Measurements from ENCODE around the gene SERINC5. TPM values are rescaled to one million over a fixed set of nuclear protein-coding genes. Genes with fewer than 3 reads are reported as not detected.

SERINC5 gene
- total RNA-seq, 1 experiment from 2014 or later = 128 TPM

DNA sequence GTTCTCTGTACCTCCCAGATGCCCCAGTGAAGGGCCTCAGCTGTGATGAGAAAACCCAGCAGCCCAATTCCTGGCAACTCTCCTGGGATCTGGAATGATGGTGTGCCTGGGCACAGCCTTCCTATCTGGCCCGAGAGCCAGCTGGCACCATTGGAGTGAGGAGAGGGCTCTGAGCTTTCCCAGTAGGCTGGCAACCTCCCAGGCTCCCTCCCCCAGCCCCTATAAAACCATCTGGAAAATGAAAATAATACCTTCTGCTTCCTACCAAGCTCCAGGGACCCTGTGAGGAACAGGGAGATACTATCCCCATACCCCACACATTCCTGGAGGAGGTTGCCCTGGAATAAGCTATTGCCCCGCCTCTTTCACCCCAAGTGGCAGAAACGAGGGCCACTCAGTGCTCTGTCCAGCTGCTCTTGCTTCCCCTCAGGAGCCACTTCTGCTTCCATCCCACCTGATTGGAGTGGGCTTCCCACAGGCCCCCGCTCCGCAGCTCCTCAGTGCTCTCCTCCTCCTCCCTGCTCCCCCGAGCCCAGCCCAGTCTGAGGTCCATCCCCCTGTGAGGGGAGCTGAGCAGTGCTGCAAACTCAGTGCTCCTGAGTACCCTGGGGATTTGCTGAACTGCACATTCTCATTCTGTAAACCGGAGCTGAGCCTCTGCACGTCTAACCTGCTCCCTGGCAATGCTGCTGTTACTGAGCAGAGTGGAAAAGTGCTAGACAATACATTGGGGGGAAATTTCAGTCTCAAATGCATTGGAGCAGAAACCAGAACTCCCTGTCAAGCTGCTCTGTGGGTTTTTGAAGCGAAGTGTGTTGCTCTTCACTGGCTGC lies 146.0 kb downstream of the SERINC5 start (continued):
- TF ChIP-seq, protein P1, sequence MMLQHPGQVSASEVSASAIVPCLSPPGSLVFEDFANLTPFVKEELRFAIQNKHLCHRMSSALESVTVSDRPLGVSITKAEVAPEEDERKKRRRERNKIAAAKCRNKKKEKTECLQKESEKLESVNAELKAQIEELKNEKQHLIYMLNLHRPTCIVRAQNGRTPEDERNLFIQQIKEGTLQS (CRISPR knock-in tag; conservative IDR thresholded peaks at IDR 0.05) = no peak
- TF ChIP-seq ZNF396 (CRISPR knock-in tag; IDR thresholded peaks at IDR 0.05; ENCODE audit: borderline replicate concordance) (no peak), ZNF263 (CRISPR knock-in tag; IDR thresholded peaks at IDR 0.05; ENCODE audit: low read depth) (peak; percentile 62; the same call in 1 of the 2 replicates), USF2 (CRISPR knock-in tag; IDR thresholded peaks at IDR 0.05) (0 out of 2 replicates have a peak, but pooled peaks have one; percentile 9)
- TF ChIP-seq, protein P2, sequence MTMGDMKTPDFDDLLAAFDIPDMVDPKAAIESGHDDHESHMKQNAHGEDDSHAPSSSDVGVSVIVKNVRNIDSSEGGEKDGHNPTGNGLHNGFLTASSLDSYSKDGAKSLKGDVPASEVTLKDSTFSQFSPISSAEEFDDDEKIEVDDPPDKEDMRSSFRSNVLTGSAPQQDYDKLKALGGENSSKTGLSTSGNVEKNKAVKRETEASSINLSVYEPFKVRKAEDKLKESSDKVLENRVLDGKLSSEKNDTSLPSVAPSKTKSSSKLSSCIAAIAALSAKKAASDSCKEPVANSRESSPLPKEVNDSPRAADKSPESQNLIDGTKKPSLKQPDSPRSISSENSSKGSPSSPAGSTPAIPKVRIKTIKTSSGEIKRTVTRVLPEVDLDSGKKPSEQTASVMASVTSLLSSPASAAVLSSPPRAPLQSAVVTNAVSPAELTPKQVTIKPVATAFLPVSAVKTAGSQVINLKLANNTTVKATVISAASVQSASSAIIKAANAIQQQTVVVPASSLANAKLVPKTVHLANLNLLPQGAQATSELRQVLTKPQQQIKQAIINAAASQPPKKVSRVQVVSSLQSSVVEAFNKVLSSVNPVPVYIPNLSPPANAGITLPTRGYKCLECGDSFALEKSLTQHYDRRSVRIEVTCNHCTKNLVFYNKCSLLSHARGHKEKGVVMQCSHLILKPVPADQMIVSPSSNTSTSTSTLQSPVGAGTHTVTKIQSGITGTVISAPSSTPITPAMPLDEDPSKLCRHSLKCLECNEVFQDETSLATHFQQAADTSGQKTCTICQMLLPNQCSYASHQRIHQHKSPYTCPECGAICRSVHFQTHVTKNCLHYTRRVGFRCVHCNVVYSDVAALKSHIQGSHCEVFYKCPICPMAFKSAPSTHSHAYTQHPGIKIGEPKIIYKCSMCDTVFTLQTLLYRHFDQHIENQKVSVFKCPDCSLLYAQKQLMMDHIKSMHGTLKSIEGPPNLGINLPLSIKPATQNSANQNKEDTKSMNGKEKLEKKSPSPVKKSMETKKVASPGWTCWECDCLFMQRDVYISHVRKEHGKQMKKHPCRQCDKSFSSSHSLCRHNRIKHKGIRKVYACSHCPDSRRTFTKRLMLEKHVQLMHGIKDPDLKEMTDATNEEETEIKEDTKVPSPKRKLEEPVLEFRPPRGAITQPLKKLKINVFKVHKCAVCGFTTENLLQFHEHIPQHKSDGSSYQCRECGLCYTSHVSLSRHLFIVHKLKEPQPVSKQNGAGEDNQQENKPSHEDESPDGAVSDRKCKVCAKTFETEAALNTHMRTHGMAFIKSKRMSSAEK (CRISPR knock-in tag; IDR thresholded peaks at IDR 0.05; ENCODE audit: borderline replicate concordance) = no peak

DNA sequence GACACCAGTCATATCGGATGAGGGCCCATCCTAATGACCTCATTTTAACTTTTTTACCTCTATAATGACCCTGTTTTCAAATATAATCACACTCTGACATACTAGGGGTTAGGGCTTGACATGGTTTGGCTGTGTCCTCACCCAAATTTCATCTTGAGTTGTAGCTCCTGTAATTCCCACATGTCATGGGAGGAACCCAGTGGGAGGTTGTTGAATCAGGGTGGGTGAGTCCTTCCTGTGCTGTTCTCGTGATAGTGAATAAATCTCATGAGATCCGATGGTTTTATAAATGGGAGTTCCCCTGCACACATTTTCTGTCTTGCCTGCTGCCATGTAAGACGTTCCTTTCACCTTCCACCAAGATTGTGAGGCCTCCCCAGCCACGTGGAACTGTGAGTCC lies 148.9 kb downstream of the SERINC5 start:
- CTCF ChIA-PET = interaction anchor here (1.0 kb wide), 1 partner anchor 19 kb away, joined by 3 read pairs; no protein-coding TSS in a partner anchor
- ATAC-seq (no peak), DNase-seq (ENCODE audit: low spot score) (no peak)
- POLR2A ChIA-PET = interaction anchor here (0.6 kb wide), 1 partner anchor 83 kb away, joined by 6 read pairs; no protein-coding TSS in a partner anchor
- Mint-ChIP-seq H3K4me1 (peaks cover 29% of the 10 kb centered on the region), H3K4me3 (no peak overlapping the region), H3K36me3 (no peaks in the 10 kb centered on the region), H3K9me3 (peaks cover 15% of the 10 kb centered on the region), H3K27me3 (ENCODE audit: low read depth) (peaks cover 3% of the 10 kb centered on the region; the same call in 1 of the 2 replicates), H3K27ac (no peak overlapping the region)
- TF ChIP-seq NFE2L1 (CRISPR knock-in tag; IDR thresholded peaks at IDR 0.05) (no peak), ZNF423 (CRISPR knock-in tag; IDR thresholded peaks at IDR 0.05) (no peak)

- peaks cover 19% of the 10 kb centered on the region for H3K4me1 Mint-ChIP-seq
- no peak overlapping the region for H3K4me3 Mint-ChIP-seq
- no peaks in the 10 kb centered on the region for H3K36me3 Mint-ChIP-seq
- peaks cover 15% of the 10 kb centered on the region for H3K9me3 Mint-ChIP-seq
- POLR2A ChIA-PET = interaction anchor here (0.6 kb wide), 1 partner anchor 84 kb away, joined by 6 read pairs; no protein-coding TSS in a partner anchor
- H3K27me3 Mint-ChIP-seq (ENCODE audit: low read depth) = peaks cover 3% of the 10 kb centered on the region; the same call in 1 of the 2 replicates
- ATAC-seq = no peak
- DNase-seq (ENCODE audit: low spot score) = no peak
- CTCF ChIA-PET = interaction anchor here (0.6 to 1.0 kb wide), 2 partner anchors 20 to 346 kb away, joined by 3 to 5 read pairs; no protein-coding TSS in a partner anchor
- H3K27ac Mint-ChIP-seq = no peak overlapping the region
- TF ChIP-seq GABPB1 (CRISPR knock-in tag; IDR thresholded peaks at IDR 0.05) = 0 out of 2 replicates have a peak, but pooled peaks have one; percentile 18
- TF ChIP-seq NFATC4 (CRISPR knock-in tag; IDR thresholded peaks at IDR 0.05) = no peak
- TF ChIP-seq NR3C1 (CRISPR knock-in tag; conservative IDR thresholded peaks at IDR 0.05; ENCODE audit: low read depth) = no peak
- TF ChIP-seq CDX4 (CRISPR knock-in tag; IDR thresholded peaks at IDR 0.05; ENCODE audit: borderline replicate concordance) = no peak
- no peak for TF ChIP-seq ZNF425 (CRISPR knock-in tag; conservative IDR thresholded peaks at IDR 0.05)
- TF ChIP-seq MXD4 (CRISPR knock-in tag; IDR thresholded peaks at IDR 0.05; ENCODE audit: borderline replicate concordance) = no peak
Measured at GRCh38 chr5:80105698-80106439, 150.0 kb downstream of the SERINC5 start.

Data from WTC11 (cell line).